Activated CD4-positive, alpha-beta T cell treated with anti-CD3 and anti-CD28 coated beads, Interleukin-2, amount 50 U/mL, for 16 hours (primary cell): Measurements from ENCODE around the gene EMC1.
A peak's percentile ranks its signal among the peaks of the same experiment; 100 is the strongest.
"Not testable (repeated sequence)": the region's sequence is repeated elsewhere in the genome, so short reads cannot be mapped to it uniquely, and the experiment has no call there.

Experiments
- DNase-seq: peaks from one replicate; pipeline ENCODE4 v3.0.0-alpha.2; 2020

Gene EMC1

DNA sequence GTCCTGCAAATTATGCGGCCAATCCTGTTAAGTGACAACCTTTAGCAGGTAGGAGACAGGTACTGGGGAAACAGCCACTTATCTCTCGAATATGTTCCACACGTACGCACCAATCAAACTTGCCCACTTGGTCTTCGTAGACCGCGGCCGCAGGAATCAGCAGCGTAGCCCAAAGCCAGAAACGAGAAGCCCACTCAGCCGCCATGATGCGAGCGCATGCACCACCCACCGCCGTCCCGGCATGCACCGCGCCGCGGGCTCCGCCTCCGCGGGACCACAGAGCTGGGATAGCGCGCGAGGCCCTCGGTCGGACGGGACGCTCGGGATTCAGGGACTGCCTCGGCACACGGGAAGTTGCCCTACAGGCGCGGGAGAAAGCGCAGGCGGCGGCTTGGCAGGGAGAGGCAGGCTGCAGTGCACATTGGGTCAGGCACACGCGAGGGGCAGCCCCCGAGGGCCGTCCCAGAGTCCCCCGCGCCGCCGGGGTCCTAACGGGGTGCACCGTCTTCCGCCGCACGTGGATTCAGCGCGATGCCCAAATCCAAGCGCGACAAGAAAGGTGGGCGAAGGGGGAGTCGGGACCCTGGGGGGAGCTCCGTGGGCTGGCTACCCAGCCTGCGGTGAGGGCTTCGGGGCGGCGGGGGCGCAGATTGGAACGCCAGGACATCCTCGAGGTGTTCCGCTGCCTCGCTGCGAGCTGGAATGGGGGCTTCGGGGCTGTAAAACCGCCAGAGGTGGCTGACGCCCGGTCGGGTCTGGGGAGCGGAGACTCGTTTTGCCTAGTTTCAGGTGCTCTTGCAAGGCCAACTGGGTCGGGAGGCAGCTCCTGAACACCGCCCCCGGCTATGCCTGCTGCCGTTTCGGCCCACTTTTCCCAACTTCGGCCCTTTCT is at the start of gene EMC1, which contains the start of gene MRTO4:
Gene EMC1 (minus strand): TSS at position 220 of the 892 bp plus-strand sequence. CDS start 15 bp downstream, at position 205.
Gene MRTO4 (plus strand): TSS at position 501 of the 892 bp plus-strand sequence. CDS start 31 bp downstream, at position 532.
- peak; percentile 90 for DNase-seq

DNA sequence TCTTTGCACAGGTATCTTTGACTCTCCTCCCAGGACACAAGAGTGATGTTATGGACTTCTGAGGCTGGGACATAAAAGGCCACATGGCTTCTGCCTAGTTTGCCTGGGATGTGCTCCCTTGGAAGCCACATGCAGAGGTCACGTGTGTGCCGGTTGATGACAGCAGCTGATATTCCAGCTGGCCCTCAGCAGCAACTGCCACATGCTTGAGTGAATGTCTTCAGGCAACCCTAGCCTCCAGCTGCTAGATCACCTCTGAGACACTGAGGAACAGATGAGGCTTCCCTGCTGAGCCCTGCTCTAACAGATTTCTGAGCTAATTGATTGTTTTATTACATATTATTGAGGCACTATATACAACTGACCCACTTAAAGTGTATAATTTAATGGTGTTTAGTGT is 48.9 kb upstream of the EMC1 start:
- DNase-seq, result no peak

DNA sequence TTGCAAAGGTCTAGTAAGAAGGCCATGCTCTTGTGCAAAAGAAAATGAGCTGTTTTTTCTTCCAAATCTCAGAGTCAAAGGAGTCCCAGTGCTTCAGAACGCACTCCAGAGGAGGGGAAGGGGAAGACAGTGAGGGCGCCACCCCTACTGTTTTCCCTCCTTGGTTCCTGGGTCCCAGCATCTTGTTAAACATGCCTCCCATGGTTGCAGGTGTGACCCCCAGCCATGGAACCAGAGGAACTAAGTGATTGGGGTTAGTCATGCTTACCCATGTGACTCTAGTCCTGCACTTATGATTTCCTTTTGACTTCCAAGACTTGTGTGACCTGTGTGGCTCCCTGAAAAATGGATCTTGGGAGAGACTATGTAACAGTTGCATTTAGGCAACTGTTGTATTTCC is 43.3 kb upstream of the EMC1 start:
- DNase-seq, result no peak

- DNase-seq, result no peak
Observed at GRCh38 chr1:19289244-19289643, 37.9 kb upstream of the EMC1 start.

DNA sequence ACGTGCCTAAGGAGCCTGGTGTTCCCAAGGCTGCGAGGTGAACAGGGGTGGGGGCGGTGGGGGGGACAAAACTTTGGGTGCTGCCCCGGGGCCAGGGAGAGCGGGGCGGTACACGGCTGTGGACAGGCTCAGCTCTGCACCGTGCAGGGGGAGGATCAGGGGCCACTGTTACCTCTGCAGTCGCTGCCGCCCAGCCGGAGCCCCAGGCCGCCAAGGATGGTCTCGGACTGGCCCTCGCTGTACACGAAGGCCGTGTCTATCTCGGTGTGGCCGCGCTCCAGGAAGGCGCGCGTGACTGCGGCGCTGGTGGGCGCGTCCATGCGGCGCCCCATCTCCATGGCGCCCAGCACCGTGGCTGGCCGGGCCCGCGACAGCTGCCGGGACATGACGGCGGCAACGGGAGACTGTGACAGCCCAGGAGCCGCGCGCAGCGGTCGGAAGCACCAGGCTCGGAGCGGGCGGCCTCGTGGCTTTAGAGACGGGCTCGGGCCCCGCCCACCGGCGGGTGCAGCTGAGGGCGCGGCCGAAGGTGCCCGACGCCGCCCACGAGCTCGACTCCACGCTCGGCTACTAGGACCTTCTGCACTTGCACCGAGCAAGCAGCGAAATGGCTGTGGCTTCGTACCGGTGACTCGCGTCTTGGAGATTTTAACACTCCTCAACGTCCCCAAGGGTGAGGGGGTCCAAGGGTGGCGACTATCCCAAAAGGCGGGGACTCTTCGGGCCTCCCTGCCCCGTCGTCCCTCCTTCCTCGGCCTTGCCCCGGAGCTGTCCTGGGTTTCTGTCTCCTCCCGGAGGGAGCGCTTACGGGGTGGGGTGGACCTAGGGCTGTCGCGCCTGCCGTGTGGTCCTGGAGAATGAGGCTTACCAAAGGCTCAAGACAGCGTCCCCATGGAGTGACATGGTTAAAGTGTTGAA is 37.3 kb upstream of the EMC1 start, which contains the start of gene AKR7A3:
Gene AKR7A3 (minus strand): TSS at position 447 of the 918 bp plus-strand sequence. CDS start 61 bp downstream, at position 386.
- peak; percentile 56 for DNase-seq

- DNase-seq, result no peak
Observed at GRCh38 chr1:19287436-19288185, 36.3 kb upstream of the EMC1 start.

- not testable (repeated sequence) for DNase-seq
Observed at GRCh38 chr1:19285807-19286206, 34.5 kb upstream of the EMC1 start.

DNA sequence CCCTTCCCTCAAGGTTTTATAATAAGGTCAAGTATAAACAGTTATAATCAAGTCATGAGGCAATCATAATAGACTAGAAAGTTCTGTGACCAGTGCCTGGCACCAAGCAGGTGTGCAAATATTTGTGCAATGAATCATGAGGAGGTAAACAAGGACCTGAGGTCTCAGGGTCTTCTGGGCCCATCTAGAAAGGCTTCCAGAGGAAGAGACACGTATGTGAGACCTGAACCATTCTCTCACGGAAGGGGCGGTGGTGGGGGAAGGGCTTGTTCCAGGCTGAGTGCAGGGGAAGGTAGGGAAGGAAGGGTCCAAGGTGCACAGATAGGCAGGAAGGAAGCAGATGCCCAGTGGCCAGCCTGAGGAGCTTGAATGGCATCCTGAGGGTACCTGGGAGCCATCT is 34.0 kb upstream of the EMC1 start:
- DNase-seq, result not testable (repeated sequence)

DNA sequence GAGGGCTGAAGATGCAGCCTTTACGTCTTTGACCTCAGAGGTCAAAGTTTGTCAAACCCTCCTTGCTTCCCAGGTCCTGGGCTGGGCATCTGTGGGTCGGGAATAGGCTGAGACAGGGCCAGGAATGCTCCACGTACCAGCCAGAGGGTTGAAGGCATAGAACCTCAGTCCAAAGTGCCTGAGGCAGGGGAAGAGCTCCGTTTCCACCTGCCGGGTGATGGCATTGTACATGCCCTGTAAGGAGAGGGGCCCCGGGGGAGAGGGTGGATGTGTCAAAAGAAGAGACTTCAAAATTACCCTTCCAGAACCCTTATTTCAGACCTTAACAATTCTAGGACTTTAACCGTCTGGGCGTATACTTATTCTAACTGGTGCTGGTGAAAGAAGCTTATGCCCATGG is 33.6 kb upstream of the EMC1 start:
- DNase-seq, result no peak

DNA sequence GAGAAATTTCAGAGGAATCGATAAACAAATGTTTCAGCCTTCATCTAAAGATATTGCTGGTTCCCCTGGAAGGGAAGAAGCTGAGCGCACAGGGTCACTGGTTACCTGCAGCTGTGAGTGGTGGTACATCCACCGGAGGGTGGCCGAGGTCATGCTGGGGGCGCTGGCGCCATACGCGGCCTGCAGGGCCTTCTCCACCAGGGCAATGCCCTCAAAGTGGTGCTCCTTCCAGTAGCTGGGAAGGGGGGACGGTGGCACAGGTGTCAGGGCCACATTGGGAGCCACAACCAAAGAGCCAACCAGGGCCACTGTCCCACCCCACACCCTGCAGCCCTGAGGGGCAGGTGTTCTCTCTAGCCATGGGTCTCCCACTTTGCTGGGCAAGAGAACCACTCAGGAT is 32.6 kb upstream of the EMC1 start:
- DNase-seq, result no peak

DNA sequence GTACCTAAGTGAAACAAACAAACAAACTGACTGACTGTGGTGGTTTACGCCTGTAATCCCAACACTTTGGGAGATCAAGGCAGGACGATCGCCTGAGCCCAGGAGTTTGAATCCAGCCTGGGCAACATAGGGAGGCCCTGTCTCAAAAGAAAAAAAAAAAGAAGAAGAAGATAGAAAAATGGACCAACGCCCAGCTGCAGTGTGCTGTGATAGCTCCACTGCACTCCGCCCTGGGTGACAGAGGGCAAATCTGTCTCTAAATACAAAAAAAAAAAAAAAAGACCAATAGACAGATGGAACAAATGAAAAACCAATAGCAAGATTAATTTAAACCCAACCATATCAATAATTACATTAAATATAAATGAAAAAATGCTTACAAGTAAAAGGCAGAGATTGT is 23.3 kb upstream of the EMC1 start:
- no peak for DNase-seq

GRCh38 chr1:19273844-19274531 is 22.7 kb upstream of the EMC1 start:
- not testable (repeated sequence) for DNase-seq

- no peak for DNase-seq
Observed at GRCh38 chr1:19273106-19273843, 22.0 kb upstream of the EMC1 start.

GRCh38 chr1:19272064-19272463 is 20.7 kb upstream of the EMC1 start:
- DNase-seq, result no peak

DNA sequence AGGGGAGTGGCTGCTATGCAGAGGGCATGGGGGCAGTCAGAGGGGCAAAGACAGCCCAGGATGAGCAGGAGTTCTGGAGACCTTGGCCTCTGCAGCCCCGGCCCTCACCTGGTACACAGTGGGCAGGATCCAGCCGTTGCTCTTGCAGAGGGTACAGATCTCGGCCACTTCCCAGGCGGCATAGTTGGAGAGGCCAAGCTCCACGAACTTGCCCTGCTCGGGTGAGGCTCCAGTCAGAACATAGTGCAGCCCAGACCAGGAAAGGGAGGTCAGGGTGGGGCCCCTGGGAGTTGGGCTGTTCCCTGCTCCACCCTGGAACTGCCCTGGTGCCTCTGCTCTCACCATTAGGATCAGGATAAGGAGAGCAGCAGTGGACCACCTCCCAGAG is 19.0 kb upstream of the EMC1 start:
- DNase-seq, result not testable (repeated sequence)

GRCh38 chr1:19269427-19270342 is 18.4 kb upstream of the EMC1 start:
- DNase-seq, result not testable (repeated sequence)

DNA sequence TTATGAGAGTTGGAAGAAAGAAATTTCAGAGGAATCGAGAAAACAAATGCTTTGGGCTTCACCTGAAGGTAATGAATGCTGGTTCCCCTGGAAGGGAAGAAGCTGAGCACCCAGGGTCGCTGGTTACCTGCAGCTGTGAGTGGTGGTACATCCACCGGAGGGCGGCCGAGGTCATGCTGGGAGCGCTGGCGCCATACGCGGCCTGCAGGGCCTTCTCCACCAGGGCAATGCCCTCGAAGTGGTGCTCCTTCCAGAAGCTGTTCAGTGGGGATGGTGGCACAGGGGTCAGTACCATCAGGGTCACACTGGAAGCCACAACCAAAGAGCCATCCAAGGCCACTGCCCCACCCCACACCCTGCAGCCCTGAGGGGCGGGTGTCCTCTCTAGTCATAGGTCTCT is 17.1 kb upstream of the EMC1 start:
- DNase-seq, result no peak

DNA sequence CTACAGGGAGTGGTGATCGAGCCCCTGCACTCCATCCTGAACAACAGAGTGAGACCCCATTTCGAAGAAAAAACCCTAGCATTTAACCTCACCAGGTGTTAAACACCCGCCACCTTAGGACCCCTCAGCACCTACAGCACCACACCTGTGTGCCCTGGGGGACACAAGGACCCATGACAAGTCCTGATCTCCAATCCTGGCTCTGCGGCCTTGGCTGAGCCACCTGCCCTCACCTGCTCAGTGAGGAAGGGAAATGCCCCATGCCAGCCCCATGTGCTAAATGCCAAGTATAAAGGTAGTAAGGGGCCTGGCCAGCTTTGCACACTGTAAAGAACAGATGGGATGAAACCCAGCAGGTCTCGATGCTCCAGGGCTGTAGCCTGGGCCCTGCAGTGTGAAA is 11.4 kb upstream of the EMC1 start:
- DNase-seq, result no peak

- DNase-seq, result no peak
Observed at GRCh38 chr1:19262047-19262446, 10.7 kb upstream of the EMC1 start.
